Articular chondrocyte of knee joint (primary cell): ENCODE data around the gene SYK. TPM values are rescaled to one million over a fixed set of nuclear protein-coding genes. Genes with fewer than 3 reads are reported as not detected.

ENCODE experiments used
- total RNA-seq: library from RNA; depleted of rRNA; stranded (reverse); fragments of >200 nt; gene quantifications from 2 replicates; pipeline ENCODE4 v1.2.3, GENCODE V29; 2012

SYK gene
- total RNA-seq, result not detected in 2 replicates

GRCh38 chr9:90801241-90801972 is at the start of gene SYK:
TSS of gene SYK (plus strand) at chr9:90801819. CDS start at chr9:90843899, 42,080 bp downstream.

Other genes with a start within 250 kb of the SYK start
- under 0.01 TPM in 1 of 2 replicates, not detected in the other for gene DIRAS2, start 159.0 kb upstream of the SYK start, total RNA-seq